ENCODE measurements around the gene CTSS. TPM values are rescaled to one million over a fixed set of nuclear protein-coding genes. Genes with fewer than 3 reads are reported as not detected.

The CTSS gene
- total RNA-seq, 1 experiment from 2014 or later, result 0.57 TPM

DNA sequence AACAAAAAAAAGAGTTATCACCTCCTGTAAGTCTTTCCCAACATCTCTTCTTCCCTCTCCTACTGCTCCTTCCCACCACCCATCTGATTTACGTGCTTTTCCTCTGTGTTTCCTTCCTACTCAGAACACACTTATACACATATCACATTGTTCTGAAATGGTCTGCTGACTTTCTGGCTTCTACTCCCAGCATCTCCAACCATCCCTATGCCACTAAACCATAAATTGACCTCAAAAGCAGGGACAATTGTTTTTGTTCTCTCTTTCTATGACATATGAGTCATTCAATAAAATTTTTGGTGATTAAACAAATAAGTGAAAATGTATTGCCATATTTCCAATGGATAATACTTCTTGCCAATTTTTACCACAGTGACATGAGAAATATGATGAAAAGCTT, 76.8 kb downstream of the CTSS start:
- ChIA-PET CTCF (no interaction called here), POLR2A (no interaction called here), RAD21 (ENCODE audit: low non-redundant PET in 1 of 2, low total read pairs in 2 of 2, uncharacterized antibody in 2 of 2, unreplicated experiment in 2 of 2) (no interaction called here)
- no peaks in the 10 kb centered on the region for H4K20me1 ChIP-seq (ENCODE audit: insufficient read depth)
- ATAC-seq, result no peak
- H3K9me3 ChIP-seq (ENCODE audit: control insufficient read depth in 1 of 2, insufficient read depth in 1 of 2, low read depth in 1 of 2, low read length in 2 of 2), result no peaks in the 10 kb centered on the region
- H3K36me3 ChIP-seq (ENCODE audit: control insufficient read depth in 1 of 2, insufficient read depth in 2 of 2, low read length in 2 of 2), result peaks cover 3 to 12% of the 10 kb centered on the region in 2 experiments; a peak in 2 of 4 replicates
- no peaks in the 10 kb centered on the region for H3K79me2 ChIP-seq (ENCODE audit: insufficient read depth, low read length)
- intact Hi-C loops (cut with micrococcal nuclease), result no loop called here
- H3K9ac ChIP-seq (ENCODE audit: low read length), result no peak overlapping the region
- H3K4me2 ChIP-seq (ENCODE audit: low read length), result no peak overlapping the region
- no peak overlapping the region for H2AFZ ChIP-seq (ENCODE audit: low read depth, low read length, poor library complexity, severe bottlenecking)
- no peak overlapping the region for H3K4me3 ChIP-seq (replicated peaks in 1 of 2; ENCODE audit: low read depth in 1 of 2, low read length in 2 of 2)
- no TSS peak for BruUV-seq (replicated peaks)
- no peak for DNase-seq (ENCODE audit: low read depth, low spot score)
- no peaks in the 10 kb centered on the region for H3K9me2 ChIP-seq (ENCODE audit: insufficient read depth)
- H3K4me1 ChIP-seq (ENCODE audit: control insufficient read depth in 1 of 2, insufficient read depth in 2 of 2, low read length in 2 of 2), result no peaks in the 10 kb centered on the region
- no peak overlapping the region for H3K27ac ChIP-seq (ENCODE audit: low read depth, low read length)
- H3K27me3 ChIP-seq (ENCODE audit: insufficient read depth, low read length), result no peaks in the 10 kb centered on the region
- TF ChIP-seq SP1 (IDR thresholded peaks at IDR 0.05; ENCODE audit: low read depth), result no peak
- TF ChIP-seq, protein P1, sequence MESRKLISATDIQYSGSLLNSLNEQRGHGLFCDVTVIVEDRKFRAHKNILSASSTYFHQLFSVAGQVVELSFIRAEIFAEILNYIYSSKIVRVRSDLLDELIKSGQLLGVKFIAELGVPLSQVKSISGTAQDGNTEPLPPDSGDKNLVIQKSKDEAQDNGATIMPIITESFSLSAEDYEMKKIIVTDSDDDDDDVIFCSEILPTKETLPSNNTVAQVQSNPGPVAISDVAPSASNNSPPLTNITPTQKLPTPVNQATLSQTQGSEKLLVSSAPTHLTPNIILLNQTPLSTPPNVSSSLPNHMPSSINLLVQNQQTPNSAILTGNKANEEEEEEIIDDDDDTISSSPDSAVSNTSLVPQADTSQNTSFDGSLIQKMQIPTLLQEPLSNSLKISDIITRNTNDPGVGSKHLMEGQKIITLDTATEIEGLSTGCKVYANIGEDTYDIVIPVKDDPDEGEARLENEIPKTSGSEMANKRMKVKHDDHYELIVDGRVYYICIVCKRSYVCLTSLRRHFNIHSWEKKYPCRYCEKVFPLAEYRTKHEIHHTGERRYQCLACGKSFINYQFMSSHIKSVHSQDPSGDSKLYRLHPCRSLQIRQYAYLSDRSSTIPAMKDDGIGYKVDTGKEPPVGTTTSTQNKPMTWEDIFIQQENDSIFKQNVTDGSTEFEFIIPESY (IDR thresholded peaks at IDR 0.05; ENCODE audit: extremely low read depth, insufficient replicate concordance, low read length), result no peak
- TF ChIP-seq CEBPB (IDR thresholded peaks at IDR 0.05; ENCODE audit: low read depth), result no peak
- TF ChIP-seq, protein P2, sequence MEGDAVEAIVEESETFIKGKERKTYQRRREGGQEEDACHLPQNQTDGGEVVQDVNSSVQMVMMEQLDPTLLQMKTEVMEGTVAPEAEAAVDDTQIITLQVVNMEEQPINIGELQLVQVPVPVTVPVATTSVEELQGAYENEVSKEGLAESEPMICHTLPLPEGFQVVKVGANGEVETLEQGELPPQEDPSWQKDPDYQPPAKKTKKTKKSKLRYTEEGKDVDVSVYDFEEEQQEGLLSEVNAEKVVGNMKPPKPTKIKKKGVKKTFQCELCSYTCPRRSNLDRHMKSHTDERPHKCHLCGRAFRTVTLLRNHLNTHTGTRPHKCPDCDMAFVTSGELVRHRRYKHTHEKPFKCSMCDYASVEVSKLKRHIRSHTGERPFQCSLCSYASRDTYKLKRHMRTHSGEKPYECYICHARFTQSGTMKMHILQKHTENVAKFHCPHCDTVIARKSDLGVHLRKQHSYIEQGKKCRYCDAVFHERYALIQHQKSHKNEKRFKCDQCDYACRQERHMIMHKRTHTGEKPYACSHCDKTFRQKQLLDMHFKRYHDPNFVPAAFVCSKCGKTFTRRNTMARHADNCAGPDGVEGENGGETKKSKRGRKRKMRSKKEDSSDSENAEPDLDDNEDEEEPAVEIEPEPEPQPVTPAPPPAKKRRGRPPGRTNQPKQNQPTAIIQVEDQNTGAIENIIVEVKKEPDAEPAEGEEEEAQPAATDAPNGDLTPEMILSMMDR (IDR thresholded peaks at IDR 0.05 in 2 of 3, conservative IDR thresholded peaks at IDR 0.05 in 1 of 3; ENCODE audit: borderline replicate concordance in 1 of 3, insufficient read depth in 1 of 3, low read depth in 2 of 3, low read length in 2 of 3), result no peak
- TF ChIP-seq SIN3A (IDR thresholded peaks at IDR 0.05; ENCODE audit: low read depth), result no peak
- no peak for TF ChIP-seq EZH2 (IDR thresholded peaks at IDR 0.05)
